ENCODE results near the gene PTBP1. TPM values are rescaled to one million over a fixed set of nuclear protein-coding genes. Genes with fewer than 3 reads are reported as not detected.

Gene PTBP1
- total and polyA plus RNA-seq, 8 donors, result 83.3 to 160 (median 115) TPM

DNA sequence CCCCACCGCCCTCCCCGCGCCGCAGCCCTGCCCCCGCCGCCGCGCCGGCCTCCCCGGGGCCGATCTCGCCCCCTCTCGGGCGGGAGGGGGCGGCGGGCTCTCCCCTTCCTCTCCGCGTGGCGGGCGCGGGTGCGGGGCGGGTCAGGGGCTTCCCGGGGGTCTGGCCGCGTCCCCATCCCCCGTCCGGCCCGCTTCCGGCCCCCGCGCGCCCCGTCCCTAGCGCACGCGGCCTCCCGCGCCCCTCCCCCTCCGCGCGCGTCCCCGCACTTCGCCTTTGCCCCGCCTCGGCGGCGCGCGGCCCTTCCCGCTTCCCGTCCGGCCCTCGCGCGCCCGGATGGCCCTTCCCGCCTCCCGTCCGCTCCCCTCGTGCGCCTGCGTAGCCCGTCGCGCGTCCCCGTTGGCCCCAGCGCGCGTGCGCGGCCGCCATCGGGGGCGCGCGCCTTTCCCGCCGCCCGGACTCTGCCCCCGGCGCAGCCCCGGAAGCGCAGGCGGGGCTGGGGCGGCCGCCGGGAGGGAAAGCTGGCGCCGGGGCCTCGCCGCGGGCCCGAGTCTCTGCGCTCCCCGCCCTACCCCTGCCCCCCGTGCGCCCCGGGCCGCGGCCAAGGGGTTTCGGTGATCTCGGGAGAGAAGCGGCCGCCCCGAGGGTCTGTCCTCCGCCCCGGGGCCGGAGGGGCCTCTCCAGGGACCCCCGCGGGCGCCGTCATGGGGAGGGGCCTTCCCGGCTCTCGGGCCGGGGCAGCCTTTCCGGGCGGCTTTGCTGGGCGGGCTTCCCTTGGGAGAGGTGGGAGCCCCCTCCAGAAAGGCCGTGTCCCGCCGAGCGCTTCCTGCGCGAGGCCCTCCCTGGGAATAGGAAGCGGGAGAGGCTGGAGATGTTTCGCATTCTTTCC is 519 bp downstream of the PTBP1 start:
- ATAC-seq (peak; percentile 31 to 59 (median 40)), DNase-seq (peak; percentile 87 to 96 (median 92)), FAIRE-seq (no peak)
- 1% methylated on average over 47 to 129 of the region's 129 CpGs for WGBS, 2 donors
- Histone ChIP-seq H3K9me3 (no peaks in the 10 kb centered on the region), H3K4me1 (peaks cover 30 to 38% (median 30%) of the 10 kb centered on the region in 3 donors), H3K27ac (peak overlapping the region; percentile 83 to 98 (median 96)), H3K27me3 (no peaks in the 10 kb centered on the region), H3K4me3 (peak overlapping the region; percentile 74 to 95 (median 84)), H3K36me3 (no peaks in the 10 kb centered on the region)
- intact Hi-C loops (cut with DNase I), result no loop called here
- TF ChIP-seq, protein P1, sequence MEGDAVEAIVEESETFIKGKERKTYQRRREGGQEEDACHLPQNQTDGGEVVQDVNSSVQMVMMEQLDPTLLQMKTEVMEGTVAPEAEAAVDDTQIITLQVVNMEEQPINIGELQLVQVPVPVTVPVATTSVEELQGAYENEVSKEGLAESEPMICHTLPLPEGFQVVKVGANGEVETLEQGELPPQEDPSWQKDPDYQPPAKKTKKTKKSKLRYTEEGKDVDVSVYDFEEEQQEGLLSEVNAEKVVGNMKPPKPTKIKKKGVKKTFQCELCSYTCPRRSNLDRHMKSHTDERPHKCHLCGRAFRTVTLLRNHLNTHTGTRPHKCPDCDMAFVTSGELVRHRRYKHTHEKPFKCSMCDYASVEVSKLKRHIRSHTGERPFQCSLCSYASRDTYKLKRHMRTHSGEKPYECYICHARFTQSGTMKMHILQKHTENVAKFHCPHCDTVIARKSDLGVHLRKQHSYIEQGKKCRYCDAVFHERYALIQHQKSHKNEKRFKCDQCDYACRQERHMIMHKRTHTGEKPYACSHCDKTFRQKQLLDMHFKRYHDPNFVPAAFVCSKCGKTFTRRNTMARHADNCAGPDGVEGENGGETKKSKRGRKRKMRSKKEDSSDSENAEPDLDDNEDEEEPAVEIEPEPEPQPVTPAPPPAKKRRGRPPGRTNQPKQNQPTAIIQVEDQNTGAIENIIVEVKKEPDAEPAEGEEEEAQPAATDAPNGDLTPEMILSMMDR (IDR thresholded peaks at IDR 0.05), result no peak

DNA sequence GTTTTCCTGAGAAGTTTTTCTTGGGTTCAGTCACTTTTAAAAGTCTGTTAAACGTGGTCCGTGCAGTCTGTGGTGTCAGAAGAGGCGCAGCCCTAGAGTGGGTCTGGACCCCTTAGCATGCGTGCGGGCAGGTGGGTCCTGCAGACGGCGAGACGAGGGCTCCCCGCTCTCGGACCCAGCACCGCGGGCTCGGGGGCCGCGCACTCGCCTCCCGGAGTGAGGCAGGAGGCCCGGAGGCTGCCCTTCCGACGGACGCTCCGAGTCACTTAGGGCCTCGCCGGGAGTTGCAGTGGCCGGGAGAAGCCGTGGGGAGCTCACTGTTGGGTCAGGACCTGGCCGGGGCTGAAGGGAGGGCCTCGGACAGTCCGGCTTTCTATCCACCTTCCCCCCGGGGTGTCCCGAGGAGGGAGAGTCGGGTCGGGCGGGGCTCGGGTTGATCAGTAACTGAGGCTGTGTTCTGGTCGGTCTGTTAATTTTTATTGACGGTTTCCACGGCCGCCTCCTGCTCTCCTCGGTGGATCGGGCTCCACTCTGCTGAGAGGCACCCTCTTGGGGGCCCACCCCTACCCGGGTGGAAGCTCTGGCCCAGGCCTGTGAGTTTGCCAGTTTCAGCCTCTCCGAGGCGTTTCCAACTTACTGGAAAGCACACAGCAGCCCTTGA is 1.3 kb downstream of the PTBP1 start:
- TF ChIP-seq, protein P1 (IDR thresholded peaks at IDR 0.05), result no peak
- Histone ChIP-seq H3K9me3 (no peaks in the 10 kb centered on the region), H3K27me3 (no peaks in the 10 kb centered on the region), H3K4me1 (peaks cover 30 to 38% (median 30%) of the 10 kb centered on the region in 3 donors), H3K4me3 (peak overlapping the region; percentile 74 to 95 (median 84)), H3K27ac (peak overlapping the region; percentile 5 to 97 (median 82)), H3K36me3 (peaks cover 0 to under 1% (median 0%) of the 10 kb centered on the region in 3 donors)
- ATAC-seq (peak in 2 of 4 donors; percentile 1), DNase-seq (peak; percentile 59 to 91 (median 70)), FAIRE-seq (no peak)
- intact Hi-C loops (cut with DNase I), result no loop called here
- WGBS, 2 donors, result 0% methylated on average over 35 to 44 of the region's 44 CpGs

GRCh38 chr19:799076-799881 is 2.0 kb downstream of the PTBP1 start:
- Histone ChIP-seq H3K9me3 (no peaks in the 10 kb centered on the region), H3K4me3 (peak overlapping the region; percentile 74 to 95 (median 84)), H3K27ac (peak overlapping the region in 3 of 4 donors; percentile 68 to 97 (median 96)), H3K27me3 (no peaks in the 10 kb centered on the region), H3K4me1 (peaks cover 30 to 38% (median 30%) of the 10 kb centered on the region in 3 donors), H3K36me3 (peaks cover 0 to 8% (median 5%) of the 10 kb centered on the region in 3 donors)
- intact Hi-C loops (cut with DNase I), result no loop called here
- no peak for FAIRE-seq
- peak in 4 of 6 donors; percentile 56 to 77 (median 64) for DNase-seq
- WGBS, 2 donors, result 2 to 3% methylated on average over 28 of the region's 28 CpGs
- peak in 1 of 4 donors; percentile 4 for ATAC-seq
- TF ChIP-seq, protein P1 (IDR thresholded peaks at IDR 0.05), result no peak

- 8 to 9% methylated on average over 17 of the region's 17 CpGs for WGBS, 2 donors
- TF ChIP-seq, protein P1 (IDR thresholded peaks at IDR 0.05), result no peak
- FAIRE-seq (no peak), DNase-seq (peak; percentile 56 to 82 (median 68)), ATAC-seq (peak in 3 of 4 donors; percentile 1 to 17 (median 11))
- Histone ChIP-seq H3K27me3 (no peaks in the 10 kb centered on the region), H3K9me3 (no peaks in the 10 kb centered on the region), H3K4me3 (peak overlapping the region in 3 of 4 donors; percentile 3 to 87 (median 74)), H3K27ac (peak overlapping the region; percentile 20 to 97 (median 82)), H3K36me3 (peaks cover 0 to 19% (median 17%) of the 10 kb centered on the region in 3 donors), H3K4me1 (peaks cover 30 to 38% (median 30%) of the 10 kb centered on the region in 3 donors)
- intact Hi-C loops (cut with DNase I), result no loop called here
Measured at GRCh38 chr19:800360-801029, 3.2 kb downstream of the PTBP1 start.

All from pancreas (tissue), 10 donors.